ENCODE results near the gene HHLA2. TPM values are rescaled to one million over a fixed set of nuclear protein-coding genes. Genes with fewer than 3 reads are reported as not detected.
A peak's percentile ranks its signal among the peaks of the same experiment; 100 is the strongest.
"Not testable (repeated sequence)": the region's sequence is repeated elsewhere in the genome, so short reads cannot be mapped to it uniquely, and the experiment has no call there.

Gene HHLA2
- total RNA-seq, result 0.48 TPM in 1 of 2 replicates, not detected in the other
- not detected in 2 replicates for polyA plus RNA-seq

- H3K27me3 ChIP-seq, result no peaks in the 10 kb centered on the region
- no peak for DNase-seq (ENCODE audit: low read depth in 1 of 2, low spot score in 1 of 2)
- no peaks in the 10 kb centered on the region for H3K9me3 ChIP-seq (ENCODE audit: low read depth)
- no peak within 1 kb of the TSS for H3K4me3 ChIP-seq
- H3K4me1 ChIP-seq (ENCODE audit: low read depth), result peaks cover 10% of the 10 kb centered on the region
- TF ChIP-seq CTCF (IDR thresholded peaks at IDR 0.05; ENCODE audit: low read depth, low read length), result no peak
- H3K36me3 ChIP-seq, result no peaks in the 10 kb centered on the region
- H3K27ac ChIP-seq, result no peak within 1 kb of the TSS
Measured at GRCh38 chr3:108296239-108296638, at the start of gene HHLA2. Gene HHLA2, plus strand, starts transcription at chr3:108296548. Its CDS starts 55,266 bp downstream, at chr3:108351814.

GRCh38 chr3:108250626-108251025, 45.7 kb upstream of the HHLA2 start:
- Histone ChIP-seq H3K4me1 (ENCODE audit: low read depth) (no peaks in the 10 kb centered on the region), H3K27me3 (no peaks in the 10 kb centered on the region), H3K9me3 (ENCODE audit: low read depth) (no peaks in the 10 kb centered on the region), H3K27ac (no peak overlapping the region), H3K36me3 (no peaks in the 10 kb centered on the region), H3K4me3 (no peak overlapping the region)
- no peak for TF ChIP-seq CTCF (IDR thresholded peaks at IDR 0.05; ENCODE audit: low read depth, low read length)
- DNase-seq (ENCODE audit: low read depth in 1 of 2, low spot score in 1 of 2), result peak in 1 of 2 donors; percentile 17

GRCh38 chr3:108251265-108251664, 45.1 kb upstream of the HHLA2 start:
- no peak for DNase-seq (ENCODE audit: low read depth in 1 of 2, low spot score in 1 of 2)
- H3K9me3 ChIP-seq (ENCODE audit: low read depth), result no peaks in the 10 kb centered on the region
- no peaks in the 10 kb centered on the region for H3K36me3 ChIP-seq
- H3K4me3 ChIP-seq, result no peak overlapping the region
- TF ChIP-seq CTCF (IDR thresholded peaks at IDR 0.05; ENCODE audit: low read depth, low read length), result no peak
- H3K27ac ChIP-seq, result no peak overlapping the region
- H3K4me1 ChIP-seq (ENCODE audit: low read depth), result no peaks in the 10 kb centered on the region
- no peaks in the 10 kb centered on the region for H3K27me3 ChIP-seq

- Histone ChIP-seq H3K4me3 (no peak overlapping the region), H3K27me3 (no peaks in the 10 kb centered on the region), H3K36me3 (no peaks in the 10 kb centered on the region), H3K27ac (no peak overlapping the region), H3K9me3 (ENCODE audit: low read depth) (no peaks in the 10 kb centered on the region), H3K4me1 (ENCODE audit: low read depth) (no peaks in the 10 kb centered on the region)
- no peak for DNase-seq (ENCODE audit: low read depth in 1 of 2, low spot score in 1 of 2)
- TF ChIP-seq CTCF (IDR thresholded peaks at IDR 0.05; ENCODE audit: low read depth, low read length), result no peak
Measured at GRCh38 chr3:108251844-108252243, 44.5 kb upstream of the HHLA2 start.

GRCh38 chr3:108255131-108255530, 41.2 kb upstream of the HHLA2 start:
- TF ChIP-seq CTCF (IDR thresholded peaks at IDR 0.05; ENCODE audit: low read depth, low read length), result no peak
- no peak overlapping the region for H3K4me3 ChIP-seq
- H3K36me3 ChIP-seq, result no peaks in the 10 kb centered on the region
- no peaks in the 10 kb centered on the region for H3K27me3 ChIP-seq
- no peaks in the 10 kb centered on the region for H3K4me1 ChIP-seq (ENCODE audit: low read depth)
- no peak for DNase-seq (ENCODE audit: low read depth in 1 of 2, low spot score in 1 of 2)
- no peaks in the 10 kb centered on the region for H3K9me3 ChIP-seq (ENCODE audit: low read depth)
- H3K27ac ChIP-seq, result no peak overlapping the region

- H3K27me3 ChIP-seq; DNase-seq (ENCODE audit: low read depth in 1 of 2, low spot score in 1 of 2): not testable (repeated sequence)
Measured at GRCh38 chr3:108264534-108265298, 31.6 kb upstream of the HHLA2 start.

GRCh38 chr3:108268235-108268634, 28.1 kb upstream of the HHLA2 start:
- not testable (repeated sequence) for H3K4me1 ChIP-seq (ENCODE audit: low read depth); H3K9me3 ChIP-seq (ENCODE audit: low read depth); H3K27me3 ChIP-seq; H3K36me3 ChIP-seq; DNase-seq (ENCODE audit: low read depth in 1 of 2, low spot score in 1 of 2); H3K27ac ChIP-seq; H3K4me3 ChIP-seq

More at GRCh38 chr3:108264534-108265298, 31.6 kb upstream of the HHLA2 start:
- not testable (repeated sequence) for H3K27ac ChIP-seq; H3K36me3 ChIP-seq; H3K9me3 ChIP-seq (ENCODE audit: low read depth); H3K4me1 ChIP-seq (ENCODE audit: low read depth); H3K4me3 ChIP-seq
